ENCODE data around the gene EBI3. TPM values are rescaled to one million over a fixed set of nuclear protein-coding genes. Genes with fewer than 3 reads are reported as not detected.

EBI3 gene
- total and polyA plus RNA-seq, 2 of the 8 experiments (the other 6 are each of a cell fraction or from before 2014, with no cell fraction given), result 0.99 to 8.4 TPM

DNA sequence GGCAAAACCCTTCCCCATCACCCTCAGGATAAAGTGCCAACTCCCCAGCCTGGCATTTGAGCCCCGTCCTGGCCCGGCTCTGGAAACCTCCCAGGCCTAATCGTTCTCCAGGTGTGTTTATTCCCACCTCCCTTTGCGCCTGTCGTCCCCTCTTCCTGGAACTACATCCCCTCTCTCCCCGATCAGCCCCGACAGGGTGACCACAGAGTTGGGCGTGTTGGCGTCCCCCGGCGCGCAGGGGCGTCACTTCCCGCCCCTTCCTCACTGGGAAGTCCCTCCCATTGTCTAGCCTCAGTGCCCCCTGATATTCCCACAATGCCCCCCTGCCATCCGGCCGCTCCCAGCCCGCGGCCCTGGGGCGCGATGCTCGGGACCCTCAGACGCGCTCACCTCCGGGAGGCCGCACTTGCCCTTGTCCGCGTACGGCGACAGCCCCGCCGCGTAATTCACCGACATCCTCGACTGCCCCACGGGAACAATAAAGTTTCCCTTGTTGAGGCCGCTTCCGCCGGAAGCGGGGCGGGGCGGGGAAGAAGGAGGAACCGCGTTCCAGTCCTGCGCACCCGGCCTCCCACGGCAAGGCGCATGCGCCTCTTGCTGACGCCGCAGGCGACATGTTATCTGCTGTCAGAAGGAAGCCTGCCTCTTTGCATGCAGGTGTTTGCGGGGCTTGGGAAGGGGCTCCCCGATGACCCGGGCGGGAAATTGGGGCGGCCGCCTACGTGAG lies 47.1 kb upstream of the EBI3 start, which contains the start of the genes ANKRD24 and SIRT6 (continued):
- no peak for TF ChIP-seq JUND (IDR thresholded peaks at IDR 0.05; ENCODE audit: low read length)
- TF ChIP-seq TCF12 (IDR thresholded peaks at IDR 0.05; ENCODE audit: low read depth, low read length), result no peak
- TF ChIP-seq SIN3A (conservative IDR thresholded peaks at IDR 0.05 in 1 of 2, IDR thresholded peaks at IDR 0.05 in 1 of 2; ENCODE audit: low read depth in 1 of 2, low read length in 2 of 2), result peak in 1 of 2 experiments; percentile 95; a peak in 3 of 4 replicates
- peak; percentile 27 for TF ChIP-seq TAF7 (optimal IDR thresholded peaks at IDR 0.05; ENCODE audit: borderline replicate concordance, low read depth, low read length)
- TF ChIP-seq EP300 (IDR thresholded peaks at IDR 0.05; ENCODE audit: borderline replicate concordance in 1 of 2, low read depth in 2 of 2, low read length in 2 of 2), result no peak
- no peak for TF ChIP-seq TEAD4 (IDR thresholded peaks at IDR 0.05; ENCODE audit: low read depth, low read length)
- TF ChIP-seq CBX8 (IDR thresholded peaks at IDR 0.05; ENCODE audit: borderline replicate concordance, low read depth, low read length), result no peak
- TF ChIP-seq BCL11A (IDR thresholded peaks at IDR 0.05; ENCODE audit: low read depth in 2 of 2, low read length in 2 of 2), result no peak
- TF ChIP-seq, protein P1, sequence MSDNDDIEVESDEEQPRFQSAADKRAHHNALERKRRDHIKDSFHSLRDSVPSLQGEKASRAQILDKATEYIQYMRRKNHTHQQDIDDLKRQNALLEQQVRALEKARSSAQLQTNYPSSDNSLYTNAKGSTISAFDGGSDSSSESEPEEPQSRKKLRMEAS (IDR thresholded peaks at IDR 0.05), result peak; percentile 49
- TF ChIP-seq, protein P2, sequence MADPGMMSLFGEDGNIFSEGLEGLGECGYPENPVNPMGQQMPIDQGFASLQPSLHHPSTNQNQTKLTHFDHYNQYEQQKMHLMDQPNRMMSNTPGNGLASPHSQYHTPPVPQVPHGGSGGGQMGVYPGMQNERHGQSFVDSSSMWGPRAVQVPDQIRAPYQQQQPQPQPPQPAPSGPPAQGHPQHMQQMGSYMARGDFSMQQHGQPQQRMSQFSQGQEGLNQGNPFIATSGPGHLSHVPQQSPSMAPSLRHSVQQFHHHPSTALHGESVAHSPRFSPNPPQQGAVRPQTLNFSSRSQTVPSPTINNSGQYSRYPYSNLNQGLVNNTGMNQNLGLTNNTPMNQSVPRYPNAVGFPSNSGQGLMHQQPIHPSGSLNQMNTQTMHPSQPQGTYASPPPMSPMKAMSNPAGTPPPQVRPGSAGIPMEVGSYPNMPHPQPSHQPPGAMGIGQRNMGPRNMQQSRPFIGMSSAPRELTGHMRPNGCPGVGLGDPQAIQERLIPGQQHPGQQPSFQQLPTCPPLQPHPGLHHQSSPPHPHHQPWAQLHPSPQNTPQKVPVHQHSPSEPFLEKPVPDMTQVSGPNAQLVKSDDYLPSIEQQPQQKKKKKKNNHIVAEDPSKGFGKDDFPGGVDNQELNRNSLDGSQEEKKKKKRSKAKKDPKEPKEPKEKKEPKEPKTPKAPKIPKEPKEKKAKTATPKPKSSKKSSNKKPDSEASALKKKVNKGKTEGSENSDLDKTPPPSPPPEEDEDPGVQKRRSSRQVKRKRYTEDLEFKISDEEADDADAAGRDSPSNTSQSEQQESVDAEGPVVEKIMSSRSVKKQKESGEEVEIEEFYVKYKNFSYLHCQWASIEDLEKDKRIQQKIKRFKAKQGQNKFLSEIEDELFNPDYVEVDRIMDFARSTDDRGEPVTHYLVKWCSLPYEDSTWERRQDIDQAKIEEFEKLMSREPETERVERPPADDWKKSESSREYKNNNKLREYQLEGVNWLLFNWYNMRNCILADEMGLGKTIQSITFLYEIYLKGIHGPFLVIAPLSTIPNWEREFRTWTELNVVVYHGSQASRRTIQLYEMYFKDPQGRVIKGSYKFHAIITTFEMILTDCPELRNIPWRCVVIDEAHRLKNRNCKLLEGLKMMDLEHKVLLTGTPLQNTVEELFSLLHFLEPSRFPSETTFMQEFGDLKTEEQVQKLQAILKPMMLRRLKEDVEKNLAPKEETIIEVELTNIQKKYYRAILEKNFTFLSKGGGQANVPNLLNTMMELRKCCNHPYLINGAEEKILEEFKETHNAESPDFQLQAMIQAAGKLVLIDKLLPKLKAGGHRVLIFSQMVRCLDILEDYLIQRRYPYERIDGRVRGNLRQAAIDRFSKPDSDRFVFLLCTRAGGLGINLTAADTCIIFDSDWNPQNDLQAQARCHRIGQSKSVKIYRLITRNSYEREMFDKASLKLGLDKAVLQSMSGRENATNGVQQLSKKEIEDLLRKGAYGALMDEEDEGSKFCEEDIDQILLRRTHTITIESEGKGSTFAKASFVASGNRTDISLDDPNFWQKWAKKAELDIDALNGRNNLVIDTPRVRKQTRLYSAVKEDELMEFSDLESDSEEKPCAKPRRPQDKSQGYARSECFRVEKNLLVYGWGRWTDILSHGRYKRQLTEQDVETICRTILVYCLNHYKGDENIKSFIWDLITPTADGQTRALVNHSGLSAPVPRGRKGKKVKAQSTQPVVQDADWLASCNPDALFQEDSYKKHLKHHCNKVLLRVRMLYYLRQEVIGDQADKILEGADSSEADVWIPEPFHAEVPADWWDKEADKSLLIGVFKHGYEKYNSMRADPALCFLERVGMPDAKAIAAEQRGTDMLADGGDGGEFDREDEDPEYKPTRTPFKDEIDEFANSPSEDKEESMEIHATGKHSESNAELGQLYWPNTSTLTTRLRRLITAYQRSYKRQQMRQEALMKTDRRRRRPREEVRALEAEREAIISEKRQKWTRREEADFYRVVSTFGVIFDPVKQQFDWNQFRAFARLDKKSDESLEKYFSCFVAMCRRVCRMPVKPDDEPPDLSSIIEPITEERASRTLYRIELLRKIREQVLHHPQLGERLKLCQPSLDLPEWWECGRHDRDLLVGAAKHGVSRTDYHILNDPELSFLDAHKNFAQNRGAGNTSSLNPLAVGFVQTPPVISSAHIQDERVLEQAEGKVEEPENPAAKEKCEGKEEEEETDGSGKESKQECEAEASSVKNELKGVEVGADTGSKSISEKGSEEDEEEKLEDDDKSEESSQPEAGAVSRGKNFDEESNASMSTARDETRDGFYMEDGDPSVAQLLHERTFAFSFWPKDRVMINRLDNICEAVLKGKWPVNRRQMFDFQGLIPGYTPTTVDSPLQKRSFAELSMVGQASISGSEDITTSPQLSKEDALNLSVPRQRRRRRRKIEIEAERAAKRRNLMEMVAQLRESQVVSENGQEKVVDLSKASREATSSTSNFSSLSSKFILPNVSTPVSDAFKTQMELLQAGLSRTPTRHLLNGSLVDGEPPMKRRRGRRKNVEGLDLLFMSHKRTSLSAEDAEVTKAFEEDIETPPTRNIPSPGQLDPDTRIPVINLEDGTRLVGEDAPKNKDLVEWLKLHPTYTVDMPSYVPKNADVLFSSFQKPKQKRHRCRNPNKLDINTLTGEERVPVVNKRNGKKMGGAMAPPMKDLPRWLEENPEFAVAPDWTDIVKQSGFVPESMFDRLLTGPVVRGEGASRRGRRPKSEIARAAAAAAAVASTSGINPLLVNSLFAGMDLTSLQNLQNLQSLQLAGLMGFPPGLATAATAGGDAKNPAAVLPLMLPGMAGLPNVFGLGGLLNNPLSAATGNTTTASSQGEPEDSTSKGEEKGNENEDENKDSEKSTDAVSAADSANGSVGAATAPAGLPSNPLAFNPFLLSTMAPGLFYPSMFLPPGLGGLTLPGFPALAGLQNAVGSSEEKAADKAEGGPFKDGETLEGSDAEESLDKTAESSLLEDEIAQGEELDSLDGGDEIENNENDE (IDR thresholded peaks at IDR 0.05; ENCODE audit: insufficient replicate concordance, low read length), result no peak

Measured in H1 (cell line).